ENCODE data around the gene CBLB. TPM values are rescaled to one million over a fixed set of nuclear protein-coding genes. Genes with fewer than 3 reads are reported as not detected.

The CBLB gene
- total and polyA plus RNA-seq, 2 of the 4 experiments (the other 2 are of a cell fraction): 10.1 to 20.1 TPM

DNA sequence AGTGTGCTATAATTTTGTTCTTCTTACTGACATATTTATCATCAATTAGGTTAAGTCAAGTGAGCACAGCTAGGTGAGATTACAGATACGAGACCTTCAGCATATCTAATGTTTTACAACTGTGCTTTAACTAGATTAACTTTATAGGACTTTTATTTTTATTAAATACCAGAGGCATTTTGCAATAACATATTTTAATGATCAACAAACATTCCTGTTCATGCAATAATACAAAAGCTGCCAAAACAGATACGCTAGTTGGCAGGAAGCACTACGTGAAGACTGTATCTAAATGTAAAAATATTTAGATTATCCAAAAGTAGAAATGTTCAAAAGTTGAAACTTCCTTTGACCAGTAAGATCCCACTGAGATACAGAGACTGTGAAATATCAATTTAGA lies 139.1 kb downstream of the CBLB start:
- Histone ChIP-seq H3K14ac (replicated peaks; ENCODE audit: low read depth, low read length) (no peak overlapping the region), H3K9ac (ENCODE audit: low read depth, low read length) (no peak overlapping the region), H3K4me2 (ENCODE audit: low read depth, low read length) (no peak overlapping the region), H3K23ac (ENCODE audit: low read depth, low read length) (no peak overlapping the region), H3K4me3 (ENCODE audit: insufficient read depth, low read depth, low read length) (no peak overlapping the region), H2AK9ac (replicated peaks; ENCODE audit: low read depth, low read length, poor library complexity) (no peak overlapping the region), H3K4ac (ENCODE audit: low read depth, low read length) (no peak overlapping the region), H3K79me1 (ENCODE audit: low read depth in 1 of 2, low read length in 2 of 2) (no peaks in the 10 kb centered on the region), H4K8ac (ENCODE audit: low read depth in 2 of 2, low read length in 2 of 2) (no peak overlapping the region), H2AK5ac (ENCODE audit: low read depth, low read length) (no peak overlapping the region), H3K56ac (ENCODE audit: extremely low read depth, insufficient read depth, low read length) (no peak overlapping the region), H3K9me1 (ENCODE audit: insufficient read depth, low read length) (no peaks in the 10 kb centered on the region), H3K4me1 (ENCODE audit: control insufficient read depth, insufficient read depth, low read length) (no peaks in the 10 kb centered on the region), H4K91ac (ENCODE audit: insufficient read depth, low read depth, low read length) (no peak overlapping the region), H4K20me1 (ENCODE audit: insufficient read depth, low read length) (no peaks in the 10 kb centered on the region), H2AFZ (replicated peaks; ENCODE audit: low read length, poor library complexity) (no peak overlapping the region), H2BK5ac (ENCODE audit: low read depth, low read length, poor library complexity, severe bottlenecking) (no peak overlapping the region), H2BK20ac (ENCODE audit: low read depth, low read length) (no peak overlapping the region), H2BK120ac (ENCODE audit: low read depth, low read length) (no peak overlapping the region), H4K5ac (ENCODE audit: low read depth, low read length) (no peak overlapping the region), H3K27me3 (ENCODE audit: control insufficient read depth, insufficient read depth, low read length) (no peaks in the 10 kb centered on the region), H3K36me3 (ENCODE audit: control insufficient read depth, insufficient read depth, low read length) (peaks cover 1% of the 10 kb centered on the region; the same call in 1 of the 2 replicates), H2BK15ac (ENCODE audit: low read depth, low read length) (no peak overlapping the region), H3K27ac (ENCODE audit: insufficient read depth, low read length) (no peak overlapping the region), H3K9me3 (ENCODE audit: control insufficient read depth, insufficient read depth, low read length) (no peaks in the 10 kb centered on the region), H3K18ac (ENCODE audit: low read depth, low read length) (no peak overlapping the region)
- no CpG with 5 or more reads among the region's 3 CpGs for WGBS, 2 experiments (ENCODE audit: extremely low coverage in 2 of 2, insufficient read length in 1 of 2)
- dilution Hi-C loops (cut with HindIII; ENCODE audit: low sequenced_read_pairs, unreplicated experiment): no loop called here
- in situ Hi-C loops (cut with MboI; ENCODE audit: low sequenced_read_pairs): no loop called here
- POLR2A ChIA-PET (ENCODE audit: unreplicated experiment): no interaction called here
- no TSS peak for BruUV-seq (replicated peaks)
- intact Hi-C loops (cut with micrococcal nuclease): no loop called here
- CTCF ChIA-PET: no interaction called here
- TF ChIP-seq MAZ (IDR thresholded peaks at IDR 0.05; ENCODE audit: borderline replicate concordance, low read depth, low read length): no peak
- no peak for TF ChIP-seq BHLHE40 (IDR thresholded peaks at IDR 0.05; ENCODE audit: low read depth, low read length)
- no peak for TF ChIP-seq MAFK (IDR thresholded peaks at IDR 0.05; ENCODE audit: low read depth, low read length)
- no peak for TF ChIP-seq NFE2L2 (IDR thresholded peaks at IDR 0.05; ENCODE audit: low read depth, low read length)
- TF ChIP-seq SMC3 (IDR thresholded peaks at IDR 0.05; ENCODE audit: low read depth, low read length): no peak
- no peak for TF ChIP-seq MXI1 (IDR thresholded peaks at IDR 0.05; ENCODE audit: borderline replicate concordance, low read depth, low read length)
- TF ChIP-seq, protein P1, sequence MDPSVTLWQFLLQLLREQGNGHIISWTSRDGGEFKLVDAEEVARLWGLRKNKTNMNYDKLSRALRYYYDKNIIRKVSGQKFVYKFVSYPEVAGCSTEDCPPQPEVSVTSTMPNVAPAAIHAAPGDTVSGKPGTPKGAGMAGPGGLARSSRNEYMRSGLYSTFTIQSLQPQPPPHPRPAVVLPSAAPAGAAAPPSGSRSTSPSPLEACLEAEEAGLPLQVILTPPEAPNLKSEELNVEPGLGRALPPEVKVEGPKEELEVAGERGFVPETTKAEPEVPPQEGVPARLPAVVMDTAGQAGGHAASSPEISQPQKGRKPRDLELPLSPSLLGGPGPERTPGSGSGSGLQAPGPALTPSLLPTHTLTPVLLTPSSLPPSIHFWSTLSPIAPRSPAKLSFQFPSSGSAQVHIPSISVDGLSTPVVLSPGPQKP (IDR thresholded peaks at IDR 0.05; ENCODE audit: borderline replicate concordance, low read depth, low read length): no peak
- TF ChIP-seq FOS (IDR thresholded peaks at IDR 0.05; ENCODE audit: low read depth, low read length): no peak
- TF ChIP-seq CTCF (conservative IDR thresholded peaks at IDR 0.05; ENCODE audit: low read depth, low read length): no peak
- TF ChIP-seq CEBPB (IDR thresholded peaks at IDR 0.05; ENCODE audit: low read depth, low read length): no peak
- TF ChIP-seq POLR2A (IDR thresholded peaks at IDR 0.05; ENCODE audit: low read depth, low read length): no peak
- TF ChIP-seq USF2 (IDR thresholded peaks at IDR 0.05; ENCODE audit: low read depth, low read length): no peak
- no peak for TF ChIP-seq RAD21 (IDR thresholded peaks at IDR 0.05; ENCODE audit: low read length)
- ATAC-seq (ENCODE audit: low read depth): no peak; the same call in 1 of the 2 replicates
- peak; percentile 40 for DNase-seq
